Heart right ventricle (tissue), 16 donors: ENCODE data around the gene COL8A1. TPM values are rescaled to one million over a fixed set of nuclear protein-coding genes. Genes with fewer than 3 reads are reported as not detected.
A peak's percentile ranks its signal among the peaks of the same experiment; 100 is the strongest.

Experiments
- ATAC-seq, 8 donors: fragments of 200-7000 bp; cut with Tn5 transposase; one replicate each; pipeline ENCODE4 v1.9.1; 2020; ENCODE audit warnings: mild to moderate bottlenecking in 8 of 8, moderate library complexity in 8 of 8, moderate number of reproducible peaks in 1 of 8
- DNase-seq, 2 donors: peaks; one replicate each; pipeline ENCODE4 v3.0.0-alpha.2; 2020
- H3K27ac ChIP-seq, 10 donors: fragments of 200-600 bp; sonication (generic) in 2 of 10; one replicate each; pipeline versions ENCODE4 v1.5.0 to v1.8.0; 2020 to 2022; ENCODE audit warnings: mild to moderate bottlenecking in 3 of 10
- H3K27me3 ChIP-seq, 7 donors: fragments of 200-600 bp; one replicate each; pipeline ENCODE4 v1.8.0; 2021 to 2022; ENCODE audit warnings: mild to moderate bottlenecking in 2 of 7
- H3K36me3 ChIP-seq, 9 donors: fragments of 200-600 bp; sonication (generic) in 1 of 9; one replicate each; pipeline versions ENCODE4 v1.5.0 to v1.8.0; 2020 to 2022; ENCODE audit warnings: mild to moderate bottlenecking in 2 of 9
- H3K4me1 ChIP-seq, 9 donors: fragments of 200-600 bp; sonication (generic) in 1 of 9; one replicate each; pipeline versions ENCODE4 v1.5.0 to v1.8.0; 2020 to 2022; ENCODE audit warnings: mild to moderate bottlenecking in 4 of 9
- H3K4me3 ChIP-seq, 10 donors: fragments of 200-600 bp; sonication (generic) in 2 of 10; one replicate each; pipeline versions ENCODE4 v1.5.0 to v1.8.0; 2020 to 2022; ENCODE audit warnings: mild to moderate bottlenecking in 7 of 10, moderate library complexity in 2 of 10
- H3K9me3 ChIP-seq, 11 donors: fragments of 200-600 bp in 10 of 11; sonication (generic) in 2 of 11; one replicate each; pipeline versions ENCODE4 v1.5.0 to v1.8.0; 2013 to 2022; ENCODE audit warnings: mild to moderate bottlenecking in 2 of 11, control low read depth in 1 of 11, moderate library complexity in 1 of 11
- CTCF ChIP-seq, 9 donors: fragments of 200-600 bp; sonication (generic) in 2 of 9; IDR thresholded peaks; one replicate each; pipeline versions ENCODE4 v1.5.0 to v1.8.0; 2021 to 2022; ENCODE audit warnings: antibody characterized with exemption in 9 of 9, mild to moderate bottlenecking in 5 of 9, moderate library complexity in 1 of 9
- WGBS, 2 donors: extraction: QIAGEN DNeasy Blood & Tissue Kit; methylation state at CpG; one replicate each; pipeline ENCODE4 v1.1.7; 2013; ENCODE audit warnings: inconsistent platforms in 1 of 2; 5-methylcytosine and 5-hydroxymethylcytosine counted together
- intact Hi-C, 10 donors: fragments of 100-400 bp; cut with DNase I; formaldehyde crosslinking; loops; one replicate each; pipeline versions ENCODE4 v1.11.1 to v1.14.2; 2022
- polyA plus RNA-seq, 2 donors: library from polyadenylated mRNA; stranded (reverse); fragments of 200-250 nt; gene quantifications; one replicate each; pipeline ENCODE4 v1.2.3, GENCODE V29; 2013
- total RNA-seq, 10 donors: library from RNA; stranded (reverse); fragmentation: NEBNext Ultra II Directional in 3 of 10; extraction: Animal tissue kit (Norgen Biotek cat#: 25700) in 3 of 10; gene quantifications; one replicate each; pipeline versions ENCODE4 v1.2.1 to v1.2.4, GENCODE V29; 2021 to 2023
- donor health status: Arrhythmogenic right ventricular cardiomyopathy.
- donor health status: ischemic (EF 13 %, LVEDD 7.1; RV severe dilation, severe dysfunction).
- donor health status: healthy with polysubstance abuse.
- donor health status: DM: no; HTN: yes; CAD: no.
- donor health status: DM: no; HTN: no; CAD: no.
- donor health status: ischemic (EF 25% LVEDD 6.9; RV normal size, moderate dysfunction).
- donor health status: ischemic (EF 25% LVEDD 5.7; RV mildly dilated, moderate dysfunction).
- donor health status: healthy.
- donor health status: DM: yes; HTN: yes; CAD: no.
- donor health status: Ischemic cardiomyopathy.
- donor health status: ischemic (EF 35%, LVEDD 5.7; RV mildly dilated, moderate dysfunction).
- donor health status: nonischemic (EF 11% LVEDD 7.7; RV severe dilation, severe dysfunction).
- donor health status: DM: yes; HTN: yes; CAD: no.
- donor health status: PGD.
- donor health status: ischemic (EF 29% LVEDD 5.4; RV normal size, mild dysfunction).
- donor health status: nonischemic (EF 23%, LVEDD 6.1; RV moderate dilation, normal function).

Gene COL8A1
- total and polyA plus RNA-seq, 12 donors = 7.5 to 32.2 (median 14.5) TPM

- H3K4me3 ChIP-seq = peak within 1 kb of the TSS; percentile 61 to 93 (median 74)
- no peaks in the 10 kb centered on the region for H3K27me3 ChIP-seq
- TF ChIP-seq CTCF (IDR thresholded peaks at IDR 0.05) = peak in 5 of 9 donors; percentile 16 to 44 (median 22)
- intact Hi-C loops = loop anchor here in 1 of 10 donors (10.0 kb wide), 1 partner anchor 897 kb away; no protein-coding TSS in a partner anchor
- H3K27ac ChIP-seq = peak within 1 kb of the TSS; percentile 78 to 93 (median 87)
- DNase-seq (peak; percentile 95 to 96), ATAC-seq (peak; percentile 98 to 99 (median 98))
- H3K36me3 ChIP-seq = no peaks in the 10 kb centered on the region
- 0% methylated on average over 60 of the region's 60 CpGs for WGBS, 2 donors
- no peaks in the 10 kb centered on the region for H3K9me3 ChIP-seq
- peaks cover 0 to 23% (median 19%) of the 10 kb centered on the region in 9 donors for H3K4me1 ChIP-seq
Observed at GRCh38 chr3:99817437-99818240, 179.2 kb downstream of the COL8A1 start, which contains the start of gene CMSS1. TSS of gene CMSS1 (plus strand) at chr3:99817862.

GRCh38 chr3:99818818-99819217, 180.4 kb downstream of the COL8A1 start:
- H3K27me3 ChIP-seq = no peaks in the 10 kb centered on the region
- no peaks in the 10 kb centered on the region for H3K9me3 ChIP-seq
- peak overlapping the region in 3 of 10 donors; percentile 72 to 85 (median 79) for H3K4me3 ChIP-seq
- no peak overlapping the region for H3K27ac ChIP-seq
- intact Hi-C loops = loop anchor here in 1 of 10 donors (10.0 kb wide), 1 partner anchor 896 kb away; no protein-coding TSS in a partner anchor
- ATAC-seq (no peak), DNase-seq (no peak)
- H3K36me3 ChIP-seq = no peaks in the 10 kb centered on the region
- 91 to 94% methylated on average over 2 of the region's 2 CpGs for WGBS, 2 donors
- TF ChIP-seq CTCF (IDR thresholded peaks at IDR 0.05) = no peak
- peaks cover 0 to 23% (median 19%) of the 10 kb centered on the region in 9 donors for H3K4me1 ChIP-seq

GRCh38 chr3:99823723-99824711, 185.6 kb downstream of the COL8A1 start:
- intact Hi-C loops = no loop called here
- Histone ChIP-seq H3K4me3 (no peak overlapping the region), H3K27me3 (no peaks in the 10 kb centered on the region), H3K27ac (no peak overlapping the region), H3K4me1 (peaks cover 0 to 5% (median under 1%) of the 10 kb centered on the region in 9 donors), H3K36me3 (peaks cover 0 to 3% (median 0%) of the 10 kb centered on the region in 9 donors), H3K9me3 (no peaks in the 10 kb centered on the region)
- TF ChIP-seq CTCF (IDR thresholded peaks at IDR 0.05) = no peak
- WGBS, 2 donors = 84 to 86% methylated on average over 14 of the region's 14 CpGs
- DNase-seq (no peak), ATAC-seq (no peak)
